COR-L47 (cell line): ENCODE results near the gene PRF1.
"Not testable (repeated sequence)": the region's sequence is repeated elsewhere in the genome, so short reads cannot be mapped to it uniquely, and the experiment has no call there.

Source experiments
- DNase-seq: peaks from one replicate; lab custom pipeline; 2025; lab: John Stamatoyannopoulos, UW

Gene PRF1

DNA sequence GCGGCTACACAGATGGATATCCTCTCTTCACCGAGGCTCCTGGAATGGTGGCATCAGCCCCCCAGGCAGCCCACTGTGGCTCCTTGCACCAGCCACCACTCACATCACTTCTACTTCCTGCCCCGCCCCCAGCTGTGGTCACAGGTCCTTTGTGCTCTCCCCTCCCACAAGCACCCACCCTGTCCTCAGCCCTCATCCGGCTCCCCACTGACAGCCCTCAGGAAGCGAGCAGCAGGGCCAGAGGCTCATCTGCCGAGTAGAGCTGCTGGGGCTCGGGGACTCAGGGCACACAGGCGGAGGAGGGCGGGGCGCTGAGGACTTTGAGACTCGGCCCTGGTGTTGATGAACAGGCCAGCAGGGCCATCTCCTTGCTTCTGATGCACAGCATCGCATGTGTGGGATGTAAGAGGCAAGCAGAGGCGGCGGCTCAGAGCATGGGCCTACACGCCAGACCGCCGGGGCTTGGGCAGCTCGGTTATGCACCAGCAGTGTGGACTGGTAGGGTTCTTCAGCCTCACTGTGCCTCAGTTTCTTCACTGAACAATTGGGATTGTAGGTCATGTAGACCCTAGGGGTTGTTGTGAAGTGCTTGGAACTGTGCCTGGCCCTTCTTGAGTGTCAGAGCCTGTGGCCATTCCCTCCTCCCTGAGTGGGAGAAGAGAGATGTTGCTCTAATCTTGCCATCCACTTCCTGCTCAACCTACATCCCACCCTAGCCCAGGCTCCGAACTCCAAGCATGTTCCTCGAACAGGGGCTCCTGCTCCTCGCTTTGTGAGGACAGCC lies at the start of gene PRF1:
PRF1 (minus strand) TSS at position 77 of the 784 bp plus-strand sequence. CDS start 1,839 bp downstream, outside the sequence.
- DNase-seq, result no peak

DNA sequence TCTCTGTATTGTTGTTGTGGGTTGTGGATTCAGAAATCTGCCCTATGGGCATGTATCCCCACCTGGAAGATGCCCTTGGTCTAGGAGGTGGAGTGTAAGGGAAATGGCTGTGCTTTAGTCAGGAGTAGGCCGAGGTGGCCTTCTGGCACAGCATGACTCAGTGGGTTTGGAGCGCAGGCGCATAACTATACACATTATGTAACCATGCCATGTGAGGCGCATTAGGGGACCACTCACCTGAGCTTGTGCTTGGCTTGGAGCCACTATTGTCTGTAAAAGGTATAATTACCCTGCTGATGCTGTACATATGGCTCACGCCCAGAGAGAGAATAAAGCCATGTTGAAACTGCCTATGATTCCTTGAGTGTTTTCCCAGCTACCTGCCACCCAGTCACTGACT lies 49.1 kb upstream of the PRF1 start:
- no peak for DNase-seq

DNA sequence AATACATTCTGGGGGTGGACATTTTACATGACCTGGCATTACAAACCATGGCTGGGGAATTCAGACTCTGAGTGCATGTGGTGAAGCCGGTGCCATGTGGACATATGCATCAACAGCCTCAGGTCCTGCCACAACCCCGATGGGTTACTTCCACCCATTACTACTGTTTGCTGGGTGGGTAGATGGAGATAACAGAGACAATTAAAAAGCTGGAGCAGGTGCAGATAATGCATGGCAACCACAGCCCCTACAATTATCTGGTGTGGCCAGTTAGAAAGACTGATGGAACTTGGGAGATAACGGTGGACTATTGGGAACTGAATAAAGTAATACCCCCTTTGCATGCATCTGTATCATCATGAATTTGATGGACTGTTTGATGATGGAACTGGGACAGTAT lies 48.2 kb upstream of the PRF1 start:
- DNase-seq, result no peak

DNA sequence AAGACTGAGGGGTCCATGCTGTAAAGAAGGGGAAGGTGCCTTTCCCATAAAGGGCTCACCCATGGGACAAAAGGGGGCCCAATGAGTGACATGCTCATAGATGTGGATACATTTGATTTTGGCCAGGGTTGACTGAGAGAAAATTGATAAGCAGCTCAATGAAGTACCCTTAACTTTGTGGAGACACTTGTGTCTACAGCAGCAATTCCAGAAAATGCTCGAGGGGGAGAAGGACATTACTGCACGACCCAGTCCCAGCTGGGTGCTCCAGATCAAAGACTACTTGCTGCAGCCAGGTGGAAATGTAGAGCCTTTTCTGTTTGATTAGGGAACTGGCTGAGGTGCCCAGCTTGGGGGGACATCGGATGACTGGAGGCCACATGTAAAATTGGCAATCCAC lies 47.6 kb upstream of the PRF1 start:
- no peak for DNase-seq

DNA sequence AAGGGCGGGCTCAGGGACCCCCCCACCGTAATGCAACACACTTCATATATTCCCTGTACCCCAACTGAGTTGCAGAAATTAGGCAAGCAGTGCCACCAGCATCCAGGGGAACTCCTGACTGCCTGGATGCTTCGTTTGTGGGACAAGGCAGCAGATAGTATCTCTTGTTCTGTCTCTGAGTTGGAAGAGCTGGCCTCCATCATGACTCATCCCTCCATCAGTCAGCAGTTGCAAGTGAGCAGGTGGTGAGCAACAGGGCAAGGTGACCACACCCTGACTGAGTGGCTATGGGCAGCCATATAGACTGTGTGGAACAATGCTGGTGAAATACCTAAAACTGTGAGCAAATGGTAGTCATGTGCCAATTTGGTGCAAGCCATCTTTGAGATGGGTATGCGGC lies 47.0 kb upstream of the PRF1 start:
- DNase-seq, result no peak

DNA sequence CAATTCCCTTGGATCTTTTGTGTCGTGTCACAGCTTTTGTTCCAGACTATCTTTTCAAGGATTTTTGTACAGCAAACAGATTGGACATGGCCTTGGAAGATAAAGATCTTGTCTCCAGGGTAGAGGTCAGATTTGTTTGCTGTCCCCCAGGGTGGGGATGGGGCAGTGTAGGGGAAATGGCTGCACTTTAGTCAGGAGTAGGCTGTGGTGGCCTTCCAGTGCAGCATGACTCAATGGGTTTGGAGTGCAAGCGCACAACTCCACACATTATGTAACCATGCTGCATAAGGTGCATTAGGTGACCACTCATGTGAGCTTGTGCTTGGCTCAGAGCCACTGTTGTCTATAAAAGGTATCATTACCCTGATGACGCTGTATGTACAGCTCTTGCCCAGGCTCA lies 45.9 kb upstream of the PRF1 start:
- no peak for DNase-seq

DNA sequence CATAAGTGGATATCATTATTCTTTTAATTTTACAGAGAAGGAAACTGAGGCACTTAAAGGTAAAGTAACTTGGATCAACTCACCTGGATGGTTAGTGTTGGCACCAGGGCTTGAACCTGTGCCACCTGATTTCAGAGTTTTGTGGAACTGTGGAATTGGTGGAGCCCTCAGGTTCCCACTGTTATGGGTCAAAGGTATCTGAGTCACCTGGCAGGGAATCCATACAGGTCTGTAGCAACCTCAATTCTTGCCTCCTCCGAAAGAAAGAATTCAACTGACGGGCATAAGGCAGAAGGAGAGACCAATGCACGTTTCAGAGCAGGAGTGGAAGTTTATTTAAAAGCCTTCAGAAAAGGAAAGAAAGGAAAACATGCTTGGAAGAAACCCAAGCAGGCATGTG lies 44.5 kb upstream of the PRF1 start:
- no peak for DNase-seq

DNA sequence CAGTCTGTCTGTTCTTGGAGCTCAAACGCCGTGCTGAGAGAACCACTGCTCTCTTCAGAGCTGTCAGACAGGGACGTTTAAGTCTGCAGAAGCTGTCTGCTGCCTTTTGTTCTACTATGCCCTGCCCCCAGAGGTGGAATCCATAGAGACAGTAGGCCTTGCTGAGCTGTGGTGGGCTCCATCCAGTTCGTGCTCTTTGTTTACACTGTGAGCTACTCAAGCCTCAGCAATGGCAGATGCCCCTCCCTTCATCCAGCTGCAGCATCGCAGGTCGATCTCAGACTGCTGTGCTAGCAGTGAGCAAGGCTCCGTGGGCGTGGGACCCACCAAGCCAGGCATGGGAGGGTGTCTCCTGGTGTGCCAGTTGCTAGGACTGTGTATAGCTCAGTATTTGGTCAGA lies 42.4 kb upstream of the PRF1 start:
- DNase-seq, result not testable (repeated sequence)

DNA sequence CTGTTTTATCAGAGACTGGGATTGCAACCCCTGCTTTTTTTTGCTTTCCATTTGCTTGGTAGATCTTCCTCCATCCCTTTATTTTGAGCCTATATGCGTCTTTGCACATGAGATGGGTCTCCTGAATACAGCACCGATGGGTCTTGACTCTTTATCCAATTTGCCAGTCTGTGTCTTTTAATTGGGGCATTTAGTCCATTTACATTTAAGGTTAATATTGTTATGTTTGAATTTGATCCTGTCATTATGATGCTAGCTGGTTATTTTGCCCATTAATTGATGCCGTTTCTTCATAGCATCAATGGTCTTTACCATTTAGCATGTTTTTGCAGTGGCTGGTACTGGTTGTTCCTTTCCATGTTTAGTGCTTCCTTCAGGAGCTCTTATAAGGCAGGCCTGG lies 40.7 kb upstream of the PRF1 start:
- DNase-seq, result not testable (repeated sequence)

DNA sequence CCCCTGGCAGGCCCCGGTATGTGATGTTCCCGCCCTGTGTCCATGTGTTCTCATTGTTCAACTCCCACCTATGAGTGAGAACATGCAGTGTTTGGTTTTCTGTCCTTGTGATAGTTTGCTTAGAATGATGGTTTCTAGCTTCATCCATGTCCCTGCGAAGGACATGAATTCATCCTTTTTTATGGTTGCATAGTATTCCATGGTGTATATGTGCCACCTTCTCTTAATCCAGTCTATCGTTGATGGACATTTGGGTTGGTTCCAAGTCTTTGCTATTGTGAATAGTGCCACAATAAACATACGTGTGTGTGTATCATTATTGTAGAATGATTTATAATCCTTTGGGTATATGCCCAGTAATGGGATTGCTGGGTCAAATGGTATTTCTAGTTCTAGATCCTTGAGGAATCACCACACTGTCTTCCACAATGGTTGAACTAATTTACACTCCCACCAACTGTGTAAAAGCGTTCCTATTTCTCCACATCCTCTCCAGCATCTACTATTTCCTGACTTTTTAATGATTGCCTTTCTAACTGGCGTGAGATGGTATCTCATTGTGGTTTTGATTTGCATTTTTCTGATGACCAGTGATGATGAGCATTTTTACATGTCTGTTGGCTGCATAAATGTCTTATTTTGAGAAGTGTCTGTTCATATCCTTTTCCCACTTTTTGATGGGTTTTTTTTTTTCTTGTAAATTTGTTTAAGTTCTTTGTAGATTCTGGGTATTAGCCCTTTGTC lies 37.3 kb upstream of the PRF1 start:
- not testable (repeated sequence) for DNase-seq

DNA sequence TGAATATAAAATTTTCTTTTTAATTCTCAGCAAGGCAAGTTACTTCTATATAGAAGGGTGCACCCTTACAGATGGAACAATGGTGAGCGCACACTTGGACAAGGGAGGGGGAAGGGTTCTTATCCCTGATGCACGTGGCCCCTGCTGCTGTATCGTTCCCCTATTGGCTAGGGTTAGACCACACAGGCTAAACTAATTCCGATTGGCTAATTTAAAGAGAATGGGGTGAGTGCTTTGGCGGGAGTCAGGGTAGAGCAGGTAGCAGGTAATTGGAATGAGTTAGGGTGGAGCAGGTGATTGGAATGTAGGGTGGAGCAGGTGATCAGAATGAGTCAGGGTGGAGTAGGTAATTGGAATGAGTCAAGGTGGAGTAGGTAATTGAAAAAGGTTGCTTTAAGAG lies 32.0 kb upstream of the PRF1 start:
- DNase-seq, result not testable (repeated sequence)

DNA sequence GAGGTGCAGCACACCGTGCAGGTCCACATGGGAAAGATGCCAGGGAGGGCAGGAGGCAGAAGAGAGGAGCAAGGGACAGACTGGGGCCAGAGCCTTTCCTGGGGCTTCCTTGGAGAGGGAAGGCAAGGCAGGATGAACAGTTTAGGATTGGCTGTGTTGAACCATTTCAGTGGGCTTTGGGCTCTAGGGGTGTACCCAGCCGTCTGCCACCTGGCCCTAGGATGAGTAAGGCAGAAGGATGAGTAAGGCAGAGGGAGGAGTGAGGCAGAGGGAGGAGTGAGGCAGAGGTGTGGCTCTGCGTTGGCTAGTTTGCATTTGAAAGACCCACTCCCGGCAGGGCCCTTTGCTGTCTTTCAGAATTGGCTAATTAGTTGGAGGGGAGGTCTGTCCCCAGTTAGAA lies 31.5 kb upstream of the PRF1 start:
- no peak for DNase-seq

DNA sequence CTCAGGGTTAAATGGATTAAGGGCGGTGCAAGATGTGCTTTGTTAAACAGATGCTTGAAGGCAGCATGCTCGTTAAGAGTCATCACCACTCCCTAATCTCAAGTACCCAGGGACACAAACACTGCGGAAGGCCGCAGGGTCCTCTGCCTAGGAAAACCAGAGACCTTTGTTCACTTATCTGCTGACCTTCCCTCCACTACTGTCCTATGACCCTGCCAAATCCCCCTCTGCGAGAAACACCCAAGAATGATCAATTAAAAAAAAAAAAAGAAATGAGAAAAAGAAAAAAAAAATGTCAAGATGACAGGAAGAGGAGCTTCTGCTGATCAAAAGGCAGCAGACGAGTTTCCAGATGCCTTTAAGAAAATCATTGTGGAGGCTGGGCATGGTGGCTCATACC lies 29.2 kb upstream of the PRF1 start:
- not testable (repeated sequence) for DNase-seq

DNA sequence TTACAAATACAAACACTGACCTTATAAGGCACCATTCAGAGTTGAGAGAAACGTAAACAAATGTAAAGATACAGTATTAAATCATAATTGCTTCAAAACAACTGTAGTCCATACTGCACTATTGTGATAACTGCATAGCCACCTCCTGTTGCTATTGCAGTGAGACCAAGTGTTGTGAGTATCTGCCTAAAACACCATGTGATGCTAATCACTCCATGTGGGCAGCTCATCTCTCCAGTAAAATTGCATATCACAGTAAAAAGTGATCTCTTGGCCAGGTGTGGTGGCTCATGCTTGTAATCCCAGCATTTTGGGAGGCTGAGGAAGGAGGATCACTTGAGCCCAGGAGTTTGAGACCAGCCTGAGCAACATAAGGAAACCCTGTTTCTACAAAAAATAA lies 26.8 kb upstream of the PRF1 start:
- DNase-seq, result no peak

DNA sequence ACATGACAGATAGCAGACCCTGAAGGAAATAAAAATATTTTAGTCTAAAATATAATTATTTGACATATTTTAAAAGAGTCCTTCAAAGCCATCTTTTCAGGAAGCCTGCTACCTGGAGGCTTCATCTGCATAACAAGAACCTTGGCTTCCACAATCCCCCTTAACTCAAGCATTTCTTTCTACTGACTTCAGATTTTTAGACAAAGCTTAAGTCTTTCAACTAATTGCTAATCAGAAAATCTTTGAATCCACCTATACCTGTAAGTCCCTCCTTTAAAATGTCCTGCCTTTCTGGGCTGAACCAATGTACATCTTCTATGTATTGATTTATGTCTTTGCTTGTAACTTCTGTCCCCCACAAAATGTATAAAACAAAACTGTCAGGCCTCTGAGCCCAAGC lies 23.5 kb upstream of the PRF1 start:
- DNase-seq, result no peak

DNA sequence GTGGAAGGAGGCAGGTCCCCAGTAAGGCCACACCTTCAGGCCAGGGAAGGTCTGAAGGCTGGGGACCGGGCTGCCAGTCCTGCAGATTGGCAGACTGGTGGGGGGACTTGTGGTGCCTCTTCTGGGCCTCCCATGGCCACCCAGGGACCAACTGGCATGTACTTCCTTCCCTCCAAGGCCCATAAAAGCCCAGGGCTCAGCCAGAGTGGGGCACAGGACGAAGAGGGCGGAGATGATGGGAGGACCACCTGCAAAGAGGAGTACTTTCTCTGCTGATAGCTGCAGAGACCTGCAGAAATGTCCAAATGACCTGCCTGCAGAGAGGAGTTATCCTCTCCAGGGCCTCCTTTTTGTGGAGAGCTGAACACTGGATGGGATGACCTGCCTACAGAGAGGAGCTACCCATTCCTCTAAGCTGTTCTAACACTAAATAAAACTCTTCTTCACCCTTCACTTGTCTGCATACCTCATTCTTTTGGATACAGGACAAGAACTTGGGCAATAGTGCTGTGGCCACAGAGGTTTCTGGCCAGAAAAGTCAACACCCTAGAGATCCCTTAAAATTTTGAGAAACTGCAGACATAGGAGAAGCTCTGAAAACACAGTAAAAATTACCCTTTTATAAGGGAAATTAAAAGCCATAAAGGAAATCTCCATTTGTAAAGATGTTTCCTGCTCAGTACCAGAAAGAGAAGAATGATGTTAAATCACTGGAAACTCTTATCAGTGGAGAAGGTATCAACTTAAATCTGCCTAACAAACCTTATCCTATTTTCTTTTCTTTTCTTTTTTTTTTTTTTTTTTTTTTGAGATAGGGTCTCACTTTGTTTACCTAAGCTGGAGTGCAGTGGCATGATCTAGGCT lies 20.7 kb upstream of the PRF1 start:
- DNase-seq, result no peak

DNA sequence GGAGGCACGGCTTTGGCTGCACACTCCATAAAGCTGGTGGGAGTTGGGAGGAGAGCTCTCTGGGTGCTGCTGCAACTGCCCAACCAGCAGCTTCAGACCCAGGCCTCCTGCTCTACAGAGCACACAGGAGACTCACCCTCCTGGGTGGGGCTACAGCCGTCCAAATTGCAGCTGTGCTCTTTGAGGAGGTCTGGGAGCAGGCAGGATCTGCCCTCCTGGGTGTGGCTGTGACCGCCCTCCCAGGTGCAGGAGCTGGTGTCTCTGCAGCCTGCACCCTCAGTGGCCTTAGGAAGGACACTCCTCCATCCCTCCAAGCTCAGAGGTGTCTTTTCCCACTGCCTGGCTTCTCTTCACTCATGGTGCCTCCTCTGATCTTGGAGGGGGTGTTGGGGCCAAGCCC lies 20.0 kb upstream of the PRF1 start:
- DNase-seq, result no peak

DNA sequence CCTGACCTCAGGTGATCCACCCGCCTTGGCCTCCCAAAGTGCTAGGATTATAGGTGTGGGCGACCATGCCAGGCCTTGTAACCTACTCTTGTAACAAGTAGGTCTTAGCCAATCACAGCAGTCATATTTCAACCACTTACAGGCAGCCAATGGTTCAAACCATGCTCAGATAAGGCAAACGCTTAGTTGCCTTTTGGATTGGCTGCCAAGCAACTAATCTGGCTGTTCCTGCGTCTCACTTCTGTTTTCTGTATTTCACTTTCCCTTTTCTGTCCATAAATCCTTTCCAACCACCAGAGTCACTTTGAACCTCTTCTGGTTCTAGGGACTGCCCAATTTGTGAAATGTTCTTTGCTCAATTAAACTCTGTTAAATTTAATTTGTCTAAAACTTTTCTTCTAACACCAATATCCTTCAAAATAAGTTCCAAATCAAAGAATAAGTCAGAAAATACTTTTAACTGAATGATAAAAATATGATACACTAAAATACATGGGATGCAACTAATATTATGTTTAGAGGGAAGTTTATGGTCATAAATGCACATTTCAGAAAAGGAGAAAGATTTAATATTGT lies 19.1 kb upstream of the PRF1 start:
- DNase-seq, result no peak

DNA sequence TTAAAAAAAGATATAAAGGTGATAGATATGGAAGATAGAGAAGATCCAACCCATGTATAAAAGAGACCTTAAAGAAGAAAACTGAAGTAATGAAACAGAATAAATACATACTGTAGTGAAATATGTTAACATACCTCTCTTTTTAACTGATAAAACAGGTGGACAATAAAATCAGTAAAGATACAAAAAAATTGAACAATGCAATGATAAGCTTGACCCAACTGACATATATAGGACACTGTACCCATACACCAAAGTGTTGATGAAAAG lies 17.4 kb upstream of the PRF1 start:
- DNase-seq, result no peak

DNA sequence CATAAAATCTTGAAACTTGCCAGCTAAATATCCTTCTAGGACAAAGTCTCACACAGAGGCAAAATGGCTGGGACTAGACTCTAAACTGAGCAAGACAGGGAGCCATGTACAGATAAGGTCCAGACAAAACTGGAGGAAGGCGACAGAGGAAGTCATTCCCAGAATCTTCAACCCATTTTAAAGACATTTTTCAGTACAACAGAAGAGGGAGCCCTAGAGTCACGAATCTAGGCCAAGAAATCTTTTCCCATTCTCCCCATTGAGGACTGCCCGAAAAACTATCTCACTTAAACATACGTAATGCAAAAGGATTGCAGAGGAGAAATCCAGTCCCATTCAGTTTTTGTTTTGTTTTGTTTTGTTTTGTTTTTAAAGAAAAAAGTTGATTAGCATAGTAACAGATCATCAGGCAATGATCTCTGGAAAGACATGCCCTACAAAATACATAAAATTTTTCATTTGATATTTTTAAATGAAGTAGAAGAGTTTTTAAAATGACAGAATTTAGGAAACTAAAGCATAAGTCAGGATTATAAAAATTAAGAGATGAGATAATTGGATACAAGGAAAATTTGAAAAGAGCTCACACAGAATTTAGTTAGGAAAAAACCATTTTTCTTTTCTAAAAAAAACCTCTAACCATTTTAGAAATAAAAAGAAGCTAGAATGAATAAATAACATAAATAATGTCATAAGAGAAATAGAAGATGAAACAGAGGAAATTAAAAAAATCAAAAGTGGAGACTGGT lies 16.9 kb upstream of the PRF1 start:
- no peak for DNase-seq

DNA sequence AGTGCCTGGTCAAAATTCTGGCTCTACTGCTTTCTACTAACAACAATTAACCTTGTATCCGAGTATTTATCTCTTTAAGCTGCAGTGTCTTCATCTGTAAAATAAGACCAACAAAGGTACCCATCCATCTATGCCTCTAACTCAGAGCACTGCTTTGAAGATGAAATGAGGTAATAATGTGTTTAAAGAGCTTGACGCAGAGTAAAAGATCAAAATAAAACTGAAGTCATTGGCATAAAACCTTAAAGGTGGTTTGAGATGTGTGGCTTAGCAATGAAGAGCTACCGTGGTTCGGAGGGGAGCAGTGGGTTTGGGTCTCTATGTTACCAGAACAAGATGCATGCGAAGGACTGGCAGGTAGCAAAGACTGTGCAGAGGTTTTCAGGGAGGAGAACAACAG lies 16.1 kb upstream of the PRF1 start:
- DNase-seq, result no peak
